Glomerular visceral epithelial cell (primary cell): ENCODE data around the gene RBM28.

ENCODE experiments used
- DNase-seq: peaks from one replicate; pipeline ENCODE4 v3.0.0-alpha.2; 2016; ENCODE audit errors: extremely low spot score

The RBM28 gene

GRCh38 chr7:128370491-128370890, 26.8 kb upstream of the RBM28 start:
- no peak for DNase-seq

- no peak for DNase-seq
Observed at GRCh38 chr7:128366986-128367385, 23.3 kb upstream of the RBM28 start.

- no peak for DNase-seq
Observed at GRCh38 chr7:128366300-128366699, 22.6 kb upstream of the RBM28 start.

- DNase-seq, result no peak
Observed at GRCh38 chr7:128365432-128365831, 21.7 kb upstream of the RBM28 start.

GRCh38 chr7:128364166-128364870, 20.6 kb upstream of the RBM28 start:
- DNase-seq, result no peak

GRCh38 chr7:128363261-128363721, 19.6 kb upstream of the RBM28 start:
- DNase-seq, result no peak

- DNase-seq, result no peak
Observed at GRCh38 chr7:128362670-128363069, 19.0 kb upstream of the RBM28 start.

- peak; percentile 15 for DNase-seq
Observed at GRCh38 chr7:128361411-128362379, 18.0 kb upstream of the RBM28 start, which contains the start of gene PRRT4. PRRT4 (minus strand) TSS chr7:128361690.

- DNase-seq, result no peak
Observed at GRCh38 chr7:128360359-128360678, 16.6 kb upstream of the RBM28 start.

GRCh38 chr7:128359939-128360338, 16.2 kb upstream of the RBM28 start:
- DNase-seq, result no peak

- no peak for DNase-seq
Observed at GRCh38 chr7:128359336-128359735, 15.6 kb upstream of the RBM28 start.

GRCh38 chr7:128358233-128358632, 14.5 kb upstream of the RBM28 start:
- no peak for DNase-seq

- DNase-seq, result no peak
Observed at GRCh38 chr7:128357217-128357613, 13.5 kb upstream of the RBM28 start.

GRCh38 chr7:128356546-128357216, 13.0 kb upstream of the RBM28 start:
- no peak for DNase-seq

GRCh38 chr7:128353610-128354009, 9.9 kb upstream of the RBM28 start:
- DNase-seq, result no peak

GRCh38 chr7:128353189-128353588, 9.5 kb upstream of the RBM28 start:
- no peak for DNase-seq

- DNase-seq, result no peak
Observed at GRCh38 chr7:128352636-128353035, 8.9 kb upstream of the RBM28 start.

- peak; percentile 40 for DNase-seq
Observed at GRCh38 chr7:128352153-128352537, 8.4 kb upstream of the RBM28 start.

- no peak for DNase-seq
Observed at GRCh38 chr7:128351296-128352152, 7.8 kb upstream of the RBM28 start.

GRCh38 chr7:128350708-128351295, 7.1 kb upstream of the RBM28 start:
- no peak for DNase-seq

GRCh38 chr7:128349466-128349825, 5.7 kb upstream of the RBM28 start:
- no peak for DNase-seq
